IPS-20b (cell line): ENCODE results near the gene SGPP2.

ENCODE experiments used
- H3K27ac ChIP-seq: one replicate; pipeline ENCODE4 v1.5.1; 2013; ENCODE audit warnings: low read length
- H3K27me3 ChIP-seq: 2 replicates; pipeline ENCODE4 v1.6.1; 2013; ENCODE audit warnings: mild to moderate bottlenecking, low read length, inconsistent platforms; ENCODE audit not compliant: insufficient read depth
- H3K36me3 ChIP-seq: 2 replicates; pipeline ENCODE4 v1.6.1; 2013; ENCODE audit warnings: low read depth, mild to moderate bottlenecking, inconsistent platforms, low read length, moderate library complexity; ENCODE audit not compliant: insufficient read depth
- H3K4me1 ChIP-seq: 2 replicates; pipeline ENCODE4 v1.6.1; 2013; ENCODE audit warnings: mild to moderate bottlenecking, control low read depth, inconsistent platforms, low read length, moderate library complexity; ENCODE audit not compliant: insufficient read depth
- H3K4me3 ChIP-seq: 2 replicates; pipeline ENCODE4 v1.5.1; 2013; ENCODE audit warnings: mild to moderate bottlenecking, low read length, inconsistent platforms
- H3K9ac ChIP-seq: 2 replicates; pipeline ENCODE4 v1.6.1; 2013; ENCODE audit warnings: low read depth, mild to moderate bottlenecking, inconsistent platforms, low read length, moderate library complexity
- H3K9me3 ChIP-seq: 2 replicates; pipeline ENCODE4 v1.6.1; 2013; ENCODE audit warnings: mild to moderate bottlenecking, low read depth, low read length, inconsistent platforms; ENCODE audit not compliant: insufficient read depth

Gene SGPP2

GRCh38 chr2:222598611-222599010 lies 174.3 kb downstream of the SGPP2 start:
- H3K36me3 ChIP-seq, result peaks cover 52% of the 10 kb centered on the region
- H3K4me1 ChIP-seq, result no peaks in the 10 kb centered on the region
- no peak overlapping the region for H3K27ac ChIP-seq
- no peaks in the 10 kb centered on the region for H3K27me3 ChIP-seq
- H3K4me3 ChIP-seq, result no peak overlapping the region
- no peaks in the 10 kb centered on the region for H3K9me3 ChIP-seq
- no peak overlapping the region for H3K9ac ChIP-seq

GRCh38 chr2:222603501-222603900 lies 179.2 kb downstream of the SGPP2 start:
- no peak overlapping the region for H3K4me3 ChIP-seq
- no peak overlapping the region for H3K9ac ChIP-seq
- no peaks in the 10 kb centered on the region for H3K9me3 ChIP-seq
- no peaks in the 10 kb centered on the region for H3K27me3 ChIP-seq
- H3K27ac ChIP-seq, result no peak overlapping the region
- H3K36me3 ChIP-seq, result peaks cover 40% of the 10 kb centered on the region
- no peaks in the 10 kb centered on the region for H3K4me1 ChIP-seq

DNA sequence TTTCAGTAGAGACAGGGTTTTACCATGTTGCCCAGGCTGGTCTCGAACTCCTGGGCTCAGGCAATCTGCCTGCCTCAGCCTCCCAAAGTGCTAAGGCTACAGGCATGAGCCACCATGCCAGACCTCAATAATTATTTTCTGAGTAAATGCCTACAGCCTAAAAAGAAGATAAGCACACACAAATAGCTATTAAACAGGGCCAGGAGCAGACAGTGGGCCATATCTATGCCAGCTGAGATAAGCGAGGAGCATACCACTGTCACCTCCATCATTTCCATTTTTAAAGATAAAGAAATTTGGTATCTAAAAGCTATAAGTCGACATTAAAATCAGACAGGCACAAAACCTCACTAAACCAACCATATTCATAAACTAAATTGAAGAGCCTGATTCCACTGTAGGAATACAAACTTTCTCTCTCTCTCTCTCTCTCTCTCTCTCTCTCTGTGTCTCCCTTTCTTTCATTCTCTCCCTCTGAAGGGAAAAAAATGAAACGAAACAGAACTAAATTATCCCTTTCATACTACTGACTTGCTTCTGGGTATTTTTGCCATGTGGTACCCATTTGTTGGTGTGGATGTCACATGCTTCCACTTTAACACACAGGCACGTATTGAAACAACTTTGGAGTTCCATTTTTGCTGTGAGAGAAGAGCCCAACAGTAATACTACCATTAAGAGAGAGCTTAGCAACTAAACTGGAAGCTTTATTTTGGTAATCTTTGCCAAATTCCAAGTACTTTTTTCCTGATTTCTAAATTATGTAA lies 180.6 kb downstream of the SGPP2 start:
- Histone ChIP-seq H3K4me1 (no peaks in the 10 kb centered on the region), H3K9ac (no peak overlapping the region), H3K4me3 (no peak overlapping the region), H3K27me3 (no peaks in the 10 kb centered on the region), H3K27ac (no peak overlapping the region), H3K9me3 (no peaks in the 10 kb centered on the region), H3K36me3 (peaks cover 37% of the 10 kb centered on the region)

- Histone ChIP-seq H3K9ac (no peak overlapping the region), H3K4me1 (no peaks in the 10 kb centered on the region), H3K9me3 (no peaks in the 10 kb centered on the region), H3K4me3 (no peak overlapping the region), H3K27ac (no peak overlapping the region), H3K36me3 (peaks cover 41% of the 10 kb centered on the region; the same call in 1 of the 2 replicates), H3K27me3 (no peaks in the 10 kb centered on the region)
Measured at GRCh38 chr2:222606306-222606705, 182.0 kb downstream of the SGPP2 start.

- Histone ChIP-seq H3K4me3 (no peak overlapping the region), H3K27me3 (no peaks in the 10 kb centered on the region), H3K36me3 (peaks cover 58% of the 10 kb centered on the region)
Measured at GRCh38 chr2:222608081-222608480, 183.7 kb downstream of the SGPP2 start.

DNA sequence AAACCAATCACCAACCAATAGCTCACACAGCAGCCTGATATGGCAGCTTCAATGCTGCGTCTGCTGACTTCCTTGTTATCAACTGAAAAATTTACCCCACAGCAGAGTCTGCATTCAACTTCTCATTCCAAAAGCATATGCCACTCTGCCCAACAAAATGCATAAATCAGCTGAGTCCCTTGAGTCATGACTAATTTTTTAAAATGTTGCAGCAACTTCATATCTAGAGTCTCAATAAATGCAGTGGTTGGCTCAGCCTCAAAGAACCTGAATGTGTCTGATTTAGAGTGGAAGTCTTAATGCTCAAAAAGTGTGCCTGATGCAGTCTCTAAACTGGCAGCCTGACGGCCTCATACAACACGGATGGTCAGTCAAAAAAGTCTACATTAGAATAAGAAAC lies 185.0 kb downstream of the SGPP2 start:
- no peaks in the 10 kb centered on the region for H3K9me3 ChIP-seq
- H3K4me1 ChIP-seq, result no peaks in the 10 kb centered on the region
- H3K4me3 ChIP-seq, result no peak overlapping the region
- H3K27me3 ChIP-seq, result no peaks in the 10 kb centered on the region
- H3K36me3 ChIP-seq, result peaks cover 64% of the 10 kb centered on the region
- no peak overlapping the region for H3K27ac ChIP-seq
- no peak overlapping the region for H3K9ac ChIP-seq

More at GRCh38 chr2:222608081-222608480, 183.7 kb downstream of the SGPP2 start:
- H3K4me1 ChIP-seq, result no peaks in the 10 kb centered on the region
- H3K9ac ChIP-seq, result no peak overlapping the region
- H3K9me3 ChIP-seq, result no peaks in the 10 kb centered on the region
- H3K27ac ChIP-seq, result no peak overlapping the region
